K562 (cell line): Measurements from ENCODE around the gene FARP1. TPM values are rescaled to one million over a fixed set of nuclear protein-coding genes. Genes with fewer than 3 reads are reported as not detected.

Experiments used
- HDAC2 ChIP-seq: fragments of 450-650 bp; IDR thresholded peaks from 2 replicates; pipeline ENCODE4 v1.6.1; 2016; ENCODE audit warnings: mild to moderate bottlenecking
- HSF4 ChIP-seq: fragments of 250-450 bp; sonication (Bioruptor Pico); IDR thresholded peaks from 2 replicates; pipeline ENCODE4 v2.1.2; 2022; ENCODE audit warnings: mild to moderate bottlenecking, moderate library complexity, borderline replicate concordance
- IRF1 ChIP-seq: sonication (generic); formaldehyde crosslinking; IDR thresholded peaks from 2 replicates; pipeline ENCODE4 v1.8.0; 2022; ENCODE audit warnings: missing genetic modification reagents, mild to moderate bottlenecking, borderline replicate concordance
- MED1 ChIP-seq: sonication (generic); formaldehyde crosslinking; IDR thresholded peaks from 2 replicates; pipeline ENCODE4 v1.8.1; 2023; ENCODE audit warnings: missing genetic modification reagents, borderline replicate concordance
- MYNN ChIP-seq, 2 experiments: sonication (generic); formaldehyde crosslinking in 1 of 2; IDR thresholded peaks; 2 replicates each; pipeline versions ENCODE4 v1.5.0 to v1.6.1; 2016 to 2020; ENCODE audit warnings: antibody characterized with exemption in 1 of 2, missing genetic modification reagents in 1 of 2
- NCOA2 ChIP-seq, 2 experiments: fragments of 450-650 bp; IDR thresholded peaks; 2 replicates each; pipeline ENCODE4 v1.6.1; 2018; ENCODE audit warnings: mild to moderate bottlenecking in 2 of 2, moderate library complexity in 1 of 2; ENCODE audit not compliant: partially characterized antibody in 2 of 2
- NFYB ChIP-seq: IDR thresholded peaks from 2 replicates; pipeline ENCODE4 v1.6.1; 2011; ENCODE audit warnings: mild to moderate bottlenecking, moderate library complexity; ENCODE audit not compliant: insufficient read length; ENCODE audit errors: extremely low read depth
- RBM25 ChIP-seq: fragments of 200-400 bp; formaldehyde crosslinking; IDR thresholded peaks from 2 replicates; pipeline ENCODE4 v1.6.1; 2018; ENCODE audit warnings: low read length, low read depth, moderate library complexity; ENCODE audit not compliant: severe bottlenecking
- RUNX1 ChIP-seq: sonication (generic); IDR thresholded peaks from 2 replicates; pipeline ENCODE4 v1.6.1; 2016; ENCODE audit warnings: antibody characterized with exemption, low read depth
- SIX5 ChIP-seq, 2 experiments: IDR thresholded peaks; 2 replicates each; pipeline ENCODE4 v1.6.1; 2011; ENCODE audit warnings: low read length in 2 of 2, borderline replicate concordance in 1 of 2, low read depth in 1 of 2, mild to moderate bottlenecking in 1 of 2, moderate library complexity in 1 of 2; ENCODE audit not compliant: insufficient read depth in 1 of 2
- THRA ChIP-seq: fragments of 450-650 bp; IDR thresholded peaks from 2 replicates; pipeline ENCODE4 v1.6.1; 2017; ENCODE audit warnings: mild to moderate bottlenecking, moderate library complexity
- ZBTB43 ChIP-seq: sonication (generic); formaldehyde crosslinking; IDR thresholded peaks from 2 replicates; pipeline ENCODE4 v1.8.0; 2023; ENCODE audit warnings: mild to moderate bottlenecking, missing genetic modification reagents
- ZEB2 ChIP-seq: fragments of 450-650 bp; IDR thresholded peaks from 2 replicates; pipeline ENCODE4 v1.6.1; 2016
- polyA plus RNA-seq, 8 experiments: library from polyadenylated mRNA; depleted of rRNA in 4 of 8; stranded (reverse) in 5 of 8; unstranded in 3 of 8; fragments of >200 nt; fragmentation: Nextera tagmentation in 2 of 8; fragmentation: Illumina TruSeq in 1 of 8; extraction: Ambion mirVana in 2 of 8; extraction: Trizol in 1 of 8; gene quantifications; 2 replicates each; pipeline versions ENCODE4 v1.2.1 to v1.2.3, GENCODE V29; 2011 to 2014; ENCODE audit warnings: inconsistent platforms in 1 of 8, missing spikeins in 1 of 8
- total RNA-seq, 7 experiments: library from RNA; depleted of rRNA in 6 of 7; stranded (reverse); fragments of >200 nt in 6 of 7; fragmentation: Illumina TruSeq in 2 of 7; extraction: Trizol in 2 of 7; gene quantifications; 2 replicates each; pipeline versions ENCODE4 v1.2.1 to v1.2.3, GENCODE V29; 2011 to 2021; ENCODE audit warnings: low replicate concordance in 1 of 7
- TF ChIP-seq, protein P1 (sequence below), 2 experiments: fragments of 150-350 bp in 1 of 2; IDR thresholded peaks; 2 replicates each; pipeline ENCODE4 v1.6.1; 2012 to 2016; ENCODE audit warnings: low read depth in 2 of 2, low read length in 2 of 2, mild to moderate bottlenecking in 1 of 2, moderate library complexity in 1 of 2

Gene FARP1
- total and polyA plus RNA-seq, 9 of the 15 experiments (the other 6 are each of a cell fraction or from before 2014, with no cell fraction given): 0.03 to 0.29 (median 0.05) TPM; not detected in 3

- TF ChIP-seq NCOA2 (IDR thresholded peaks at IDR 0.05; ENCODE audit: partially characterized antibody in 2 of 2) (no peak), HSF4 (no peak), MYNN (IDR thresholded peaks at IDR 0.05) (no peak), MYNN (CRISPR knock-in tag; IDR thresholded peaks at IDR 0.05) (no peak), RBM25 (no peak), THRA (no peak), NFYB (no peak), MED1 (CRISPR knock-in tag) (no peak), ZBTB43 (CRISPR knock-in tag) (no peak), HDAC2 (no peak), IRF1 (no peak), RUNX1 (no peak), SIX5 (IDR thresholded peaks at IDR 0.05; ENCODE audit: borderline replicate concordance in 1 of 2, insufficient read depth in 1 of 2, low read depth in 1 of 2, low read length in 2 of 2) (no peak), ZEB2 (no peak)
- TF ChIP-seq, protein P1, sequence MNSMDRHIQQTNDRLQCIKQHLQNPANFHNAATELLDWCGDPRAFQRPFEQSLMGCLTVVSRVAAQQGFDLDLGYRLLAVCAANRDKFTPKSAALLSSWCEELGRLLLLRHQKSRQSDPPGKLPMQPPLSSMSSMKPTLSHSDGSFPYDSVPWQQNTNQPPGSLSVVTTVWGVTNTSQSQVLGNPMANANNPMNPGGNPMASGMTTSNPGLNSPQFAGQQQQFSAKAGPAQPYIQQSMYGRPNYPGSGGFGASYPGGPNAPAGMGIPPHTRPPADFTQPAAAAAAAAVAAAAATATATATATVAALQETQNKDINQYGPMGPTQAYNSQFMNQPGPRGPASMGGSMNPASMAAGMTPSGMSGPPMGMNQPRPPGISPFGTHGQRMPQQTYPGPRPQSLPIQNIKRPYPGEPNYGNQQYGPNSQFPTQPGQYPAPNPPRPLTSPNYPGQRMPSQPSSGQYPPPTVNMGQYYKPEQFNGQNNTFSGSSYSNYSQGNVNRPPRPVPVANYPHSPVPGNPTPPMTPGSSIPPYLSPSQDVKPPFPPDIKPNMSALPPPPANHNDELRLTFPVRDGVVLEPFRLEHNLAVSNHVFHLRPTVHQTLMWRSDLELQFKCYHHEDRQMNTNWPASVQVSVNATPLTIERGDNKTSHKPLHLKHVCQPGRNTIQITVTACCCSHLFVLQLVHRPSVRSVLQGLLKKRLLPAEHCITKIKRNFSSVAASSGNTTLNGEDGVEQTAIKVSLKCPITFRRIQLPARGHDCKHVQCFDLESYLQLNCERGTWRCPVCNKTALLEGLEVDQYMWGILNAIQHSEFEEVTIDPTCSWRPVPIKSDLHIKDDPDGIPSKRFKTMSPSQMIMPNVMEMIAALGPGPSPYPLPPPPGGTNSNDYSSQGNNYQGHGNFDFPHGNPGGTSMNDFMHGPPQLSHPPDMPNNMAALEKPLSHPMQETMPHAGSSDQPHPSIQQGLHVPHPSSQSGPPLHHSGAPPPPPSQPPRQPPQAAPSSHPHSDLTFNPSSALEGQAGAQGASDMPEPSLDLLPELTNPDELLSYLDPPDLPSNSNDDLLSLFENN (IDR thresholded peaks at IDR 0.05; ENCODE audit: low read depth in 2 of 2, low read length in 2 of 2): no peak
Observed at GRCh38 chr13:98326291-98326690, 183.4 kb downstream of the FARP1 start (continued).
